Measurements from ENCODE around the gene SERPINB10. TPM values are rescaled to one million over a fixed set of nuclear protein-coding genes. Genes with fewer than 3 reads are reported as not detected.
"Not testable (repeated sequence)": the region's sequence is repeated elsewhere in the genome, so short reads cannot be mapped to it uniquely, and the experiment has no call there.

The SERPINB10 gene
- total RNA-seq, 1 donor from 2014 or later: not detected

- Histone ChIP-seq H3K27ac (no peak overlapping the region), H3K9me3 (no peaks in the 10 kb centered on the region), H3K36me3 (no peaks in the 10 kb centered on the region), H3K27me3 (ENCODE audit: low read depth) (no peaks in the 10 kb centered on the region), H3K4me1 (no peaks in the 10 kb centered on the region), H3K4me3 (no peak overlapping the region)
- intact Hi-C loops (cut with DNase I): no loop called here
- TF ChIP-seq, protein P1, sequence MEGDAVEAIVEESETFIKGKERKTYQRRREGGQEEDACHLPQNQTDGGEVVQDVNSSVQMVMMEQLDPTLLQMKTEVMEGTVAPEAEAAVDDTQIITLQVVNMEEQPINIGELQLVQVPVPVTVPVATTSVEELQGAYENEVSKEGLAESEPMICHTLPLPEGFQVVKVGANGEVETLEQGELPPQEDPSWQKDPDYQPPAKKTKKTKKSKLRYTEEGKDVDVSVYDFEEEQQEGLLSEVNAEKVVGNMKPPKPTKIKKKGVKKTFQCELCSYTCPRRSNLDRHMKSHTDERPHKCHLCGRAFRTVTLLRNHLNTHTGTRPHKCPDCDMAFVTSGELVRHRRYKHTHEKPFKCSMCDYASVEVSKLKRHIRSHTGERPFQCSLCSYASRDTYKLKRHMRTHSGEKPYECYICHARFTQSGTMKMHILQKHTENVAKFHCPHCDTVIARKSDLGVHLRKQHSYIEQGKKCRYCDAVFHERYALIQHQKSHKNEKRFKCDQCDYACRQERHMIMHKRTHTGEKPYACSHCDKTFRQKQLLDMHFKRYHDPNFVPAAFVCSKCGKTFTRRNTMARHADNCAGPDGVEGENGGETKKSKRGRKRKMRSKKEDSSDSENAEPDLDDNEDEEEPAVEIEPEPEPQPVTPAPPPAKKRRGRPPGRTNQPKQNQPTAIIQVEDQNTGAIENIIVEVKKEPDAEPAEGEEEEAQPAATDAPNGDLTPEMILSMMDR (IDR thresholded peaks at IDR 0.05): no peak
- DNase-seq (no peak), ATAC-seq (no peak)
Measured at GRCh38 chr18:63909870-63910269, 2.1 kb downstream of the SERPINB10 start.

DNA sequence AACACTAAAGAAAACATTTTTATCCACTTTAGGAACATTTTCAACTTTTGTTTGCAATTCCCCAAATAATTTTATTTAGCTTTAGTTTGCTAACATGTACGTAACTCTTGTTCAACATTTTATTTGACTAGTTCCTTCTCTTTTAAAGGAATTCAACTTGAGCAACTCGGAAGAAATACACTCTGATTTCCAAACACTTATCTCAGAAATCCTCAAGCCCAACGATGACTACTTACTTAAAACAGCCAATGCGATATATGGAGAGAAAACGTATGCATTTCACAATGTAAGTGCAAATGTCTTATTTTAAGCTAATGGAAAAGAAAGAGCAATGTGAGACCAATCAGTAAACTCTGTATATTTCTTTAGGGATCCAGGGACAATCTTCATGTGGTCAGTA lies 10.1 kb downstream of the SERPINB10 start:
- TF ChIP-seq, protein P1 (IDR thresholded peaks at IDR 0.05): no peak
- H3K27me3 ChIP-seq (ENCODE audit: low read depth): no peaks in the 10 kb centered on the region
- H3K4me1 ChIP-seq: no peaks in the 10 kb centered on the region
- no peak for DNase-seq
- no peak overlapping the region for H3K4me3 ChIP-seq
- ATAC-seq: no peak
- no peaks in the 10 kb centered on the region for H3K9me3 ChIP-seq
- no peak overlapping the region for H3K27ac ChIP-seq
- intact Hi-C loops (cut with DNase I): no loop called here
- no peaks in the 10 kb centered on the region for H3K36me3 ChIP-seq

- ATAC-seq: no peak
- TF ChIP-seq, protein P1 (IDR thresholded peaks at IDR 0.05): no peak
- no peak overlapping the region for H3K27ac ChIP-seq
- no peak overlapping the region for H3K4me3 ChIP-seq
- H3K9me3 ChIP-seq: no peaks in the 10 kb centered on the region
- no peaks in the 10 kb centered on the region for H3K27me3 ChIP-seq (ENCODE audit: low read depth)
- H3K36me3 ChIP-seq: no peaks in the 10 kb centered on the region
- intact Hi-C loops (cut with DNase I): no loop called here
- no peak for DNase-seq
- H3K4me1 ChIP-seq: no peaks in the 10 kb centered on the region
Measured at GRCh38 chr18:63922049-63922448, 14.3 kb downstream of the SERPINB10 start.

- Histone ChIP-seq H3K27me3 (ENCODE audit: low read depth) (no peaks in the 10 kb centered on the region), H3K4me1 (no peaks in the 10 kb centered on the region), H3K36me3 (no peaks in the 10 kb centered on the region), H3K4me3 (no peak overlapping the region), H3K27ac (no peak overlapping the region), H3K9me3 (no peaks in the 10 kb centered on the region)
- no peak for DNase-seq
- intact Hi-C loops (cut with DNase I): no loop called here
- TF ChIP-seq, protein P1 (IDR thresholded peaks at IDR 0.05): no peak
- ATAC-seq: no peak
Measured at GRCh38 chr18:63924551-63924950, 16.8 kb downstream of the SERPINB10 start.

DNA sequence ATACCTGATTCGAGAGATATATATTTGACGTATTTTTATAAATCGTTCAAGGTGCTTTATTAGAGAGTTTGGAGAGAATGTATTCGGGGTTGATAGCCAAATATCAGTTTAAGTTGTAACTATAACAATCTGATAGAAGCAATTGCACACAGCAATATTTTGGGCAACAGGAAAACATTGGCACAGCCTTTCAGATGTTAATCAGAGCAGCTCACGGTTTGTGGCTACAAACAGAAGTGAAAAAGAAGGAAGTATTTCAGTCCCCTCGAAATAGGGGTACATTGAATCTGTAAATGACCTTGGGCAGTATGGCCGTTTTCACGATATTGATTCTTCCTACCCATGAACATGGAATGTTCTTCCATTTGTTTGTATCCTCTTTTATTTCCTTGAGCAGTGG lies 20.6 kb downstream of the SERPINB10 start:
- ATAC-seq (no peak), DNase-seq (no peak)
- no peaks in the 10 kb centered on the region for H3K4me1 ChIP-seq
- H3K27me3 ChIP-seq (ENCODE audit: low read depth): no peaks in the 10 kb centered on the region
- no peak overlapping the region for H3K4me3 ChIP-seq
- TF ChIP-seq, protein P1 (IDR thresholded peaks at IDR 0.05): no peak
- intact Hi-C loops (cut with DNase I): no loop called here
- no peak overlapping the region for H3K27ac ChIP-seq
- no peaks in the 10 kb centered on the region for H3K9me3 ChIP-seq
- H3K36me3 ChIP-seq: no peaks in the 10 kb centered on the region

DNA sequence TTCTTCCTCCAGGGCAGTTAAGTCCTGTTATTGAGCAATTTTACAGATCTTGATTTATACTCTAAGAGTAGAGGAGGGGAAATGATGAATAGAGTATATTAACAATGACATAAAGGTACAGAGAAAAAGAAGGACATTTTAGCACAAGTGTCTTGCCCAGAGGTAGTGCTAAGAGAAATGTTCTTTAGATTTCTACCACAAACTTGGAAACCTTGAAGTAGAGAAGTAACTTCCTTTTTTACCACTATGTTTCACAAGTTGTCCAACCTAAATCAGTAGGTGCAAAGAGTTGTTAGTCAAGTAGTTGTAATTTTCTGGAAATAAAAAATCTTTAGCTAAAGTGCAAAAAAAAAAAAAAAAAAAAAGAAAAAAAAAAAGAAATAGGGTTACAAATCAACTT lies 21.6 kb downstream of the SERPINB10 start:
- ATAC-seq: not testable (repeated sequence)

More for the DNA sequence above, 21.6 kb downstream of the SERPINB10 start:
- H3K4me3 ChIP-seq; intact Hi-C loops (cut with DNase I); H3K36me3 ChIP-seq; H3K9me3 ChIP-seq; H3K4me1 ChIP-seq; H3K27ac ChIP-seq; H3K27me3 ChIP-seq (ENCODE audit: low read depth); DNase-seq: not testable (repeated sequence)
